IPS-NIHi11 (cell line): ENCODE measurements around the gene P3H4.
"Not testable (repeated sequence)": the region's sequence is repeated elsewhere in the genome, so short reads cannot be mapped to it uniquely, and the experiment has no call there.

Source experiments
- DNase-seq: peaks from one replicate; pipeline ENCODE4 v3.0.0; 2012; ENCODE audit warnings: mixed read lengths, low spot score

Gene P3H4, protein sequence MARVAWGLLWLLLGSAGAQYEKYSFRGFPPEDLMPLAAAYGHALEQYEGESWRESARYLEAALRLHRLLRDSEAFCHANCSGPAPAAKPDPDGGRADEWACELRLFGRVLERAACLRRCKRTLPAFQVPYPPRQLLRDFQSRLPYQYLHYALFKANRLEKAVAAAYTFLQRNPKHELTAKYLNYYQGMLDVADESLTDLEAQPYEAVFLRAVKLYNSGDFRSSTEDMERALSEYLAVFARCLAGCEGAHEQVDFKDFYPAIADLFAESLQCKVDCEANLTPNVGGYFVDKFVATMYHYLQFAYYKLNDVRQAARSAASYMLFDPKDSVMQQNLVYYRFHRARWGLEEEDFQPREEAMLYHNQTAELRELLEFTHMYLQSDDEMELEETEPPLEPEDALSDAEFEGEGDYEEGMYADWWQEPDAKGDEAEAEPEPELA

DNA sequence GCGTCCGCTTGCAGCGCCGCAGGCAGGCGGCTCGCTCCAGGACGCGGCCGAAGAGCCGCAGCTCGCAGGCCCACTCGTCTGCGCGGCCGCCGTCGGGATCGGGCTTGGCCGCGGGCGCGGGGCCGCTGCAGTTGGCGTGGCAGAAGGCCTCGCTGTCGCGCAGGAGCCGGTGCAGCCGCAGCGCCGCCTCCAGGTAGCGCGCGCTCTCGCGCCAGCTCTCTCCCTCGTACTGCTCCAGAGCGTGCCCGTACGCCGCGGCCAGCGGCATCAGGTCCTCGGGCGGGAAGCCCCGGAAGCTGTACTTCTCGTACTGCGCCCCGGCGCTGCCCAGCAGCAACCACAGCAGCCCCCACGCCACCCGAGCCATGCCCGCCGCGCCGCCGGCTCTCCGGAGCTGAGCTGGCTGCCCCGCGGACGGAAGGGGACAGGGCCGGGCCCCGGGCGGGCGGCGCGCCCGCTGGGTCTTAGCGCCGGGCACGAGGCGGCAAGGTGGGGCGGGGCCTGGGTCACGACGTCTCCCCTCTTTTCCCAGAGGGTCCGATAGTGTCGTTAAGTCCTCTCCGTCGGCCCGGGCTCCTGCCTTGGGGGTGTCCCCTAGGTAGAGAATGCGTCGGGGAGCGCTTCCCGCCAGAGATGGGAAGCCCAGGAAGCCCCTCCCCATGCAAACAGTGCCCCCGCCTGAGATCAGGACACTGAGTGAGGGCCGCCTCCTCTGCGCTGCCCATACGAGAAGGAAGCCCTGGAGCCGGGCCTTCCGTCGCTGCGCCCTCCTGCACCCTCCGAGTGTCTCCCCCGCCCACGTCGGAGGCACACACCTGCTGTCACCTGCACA, at the start of gene P3H4:
Gene P3H4, minus strand, starts transcription at position 401 of the 832 bp plus-strand sequence. Its CDS starts 34 bp downstream, at position 367.
- DNase-seq: peak; percentile 88

DNA sequence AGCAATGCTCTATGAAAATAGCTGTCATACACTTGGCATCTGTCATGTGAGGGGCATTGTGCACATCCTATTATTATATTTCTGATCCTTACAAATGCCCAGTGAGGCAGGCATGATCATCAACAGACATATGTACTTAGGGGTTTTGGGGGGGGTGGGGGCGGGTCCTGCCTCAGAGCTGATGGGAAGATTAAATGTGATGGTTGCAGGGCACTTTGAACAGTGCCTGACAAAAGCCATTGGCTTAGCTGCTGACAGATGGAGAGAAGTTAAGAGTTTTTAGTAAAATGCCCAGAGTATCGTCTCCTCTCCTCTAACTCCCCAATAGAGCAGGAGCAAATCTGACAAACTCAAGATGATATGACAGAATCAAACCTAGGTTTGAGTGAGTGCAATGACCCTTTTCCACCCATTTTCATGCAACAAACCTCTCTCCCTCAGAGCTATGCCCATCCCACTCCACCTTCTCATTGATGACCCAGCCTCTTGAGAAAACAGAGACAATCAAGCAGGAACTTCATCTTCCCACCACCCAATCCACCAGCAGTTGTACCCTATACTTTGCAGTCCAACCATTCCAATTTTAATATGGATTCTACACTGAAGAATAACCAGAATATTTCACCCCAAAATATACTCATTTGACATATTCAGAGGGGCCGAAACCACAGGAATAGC, 48.6 kb upstream of the P3H4 start:
- DNase-seq: no peak

DNA sequence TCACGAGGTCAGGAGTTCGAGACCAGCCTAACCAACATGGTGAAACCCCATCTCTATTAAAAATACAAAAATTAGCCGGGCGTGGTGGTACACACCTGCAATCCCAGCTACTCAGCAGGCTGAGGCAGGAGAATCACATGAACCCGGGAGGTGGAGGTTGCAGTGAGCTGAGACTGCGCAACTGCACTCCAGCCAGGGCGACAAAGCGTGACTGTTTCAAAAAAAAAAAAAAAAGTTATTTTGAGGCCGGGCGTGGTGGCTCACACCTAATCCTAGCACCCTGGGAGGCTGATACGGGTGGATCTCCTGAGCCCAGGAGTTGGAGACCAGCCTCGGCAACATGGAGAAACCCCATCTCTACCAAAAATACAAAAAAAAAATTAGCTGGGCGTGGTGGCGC, 39.6 kb upstream of the P3H4 start:
- not testable (repeated sequence) for DNase-seq

DNA sequence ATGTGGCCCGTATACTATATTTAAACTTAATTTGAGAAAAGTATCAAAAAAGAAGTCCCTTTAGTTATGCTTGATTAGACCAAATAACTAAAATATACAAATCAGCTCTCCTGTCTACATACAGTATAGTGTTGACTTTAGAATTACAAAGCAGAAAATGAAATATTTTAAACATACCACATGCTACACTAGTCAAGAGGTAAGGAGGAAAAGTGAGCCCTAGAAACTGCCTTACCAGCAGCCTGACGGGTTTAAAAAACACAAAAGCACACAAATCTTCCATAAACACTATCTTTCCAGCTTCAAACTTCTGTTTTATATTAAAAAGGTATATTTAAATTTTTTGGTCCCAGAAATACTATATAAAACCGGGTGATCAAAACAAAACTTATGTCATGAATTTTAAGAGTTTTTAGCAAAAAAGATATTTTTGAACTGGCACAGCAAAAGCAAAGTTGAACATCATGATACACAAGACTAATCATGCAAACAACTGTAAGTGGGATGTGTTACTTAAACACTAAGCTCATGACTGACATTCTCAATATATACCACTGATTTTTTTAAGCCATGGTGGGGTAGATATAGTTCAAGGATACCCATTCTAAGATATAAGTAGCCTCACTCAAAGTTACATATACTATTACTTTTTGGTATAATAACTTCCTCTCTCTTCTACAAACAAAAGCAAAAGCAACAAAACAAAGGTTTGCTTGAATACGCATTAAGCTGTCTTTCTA, 37.7 kb upstream of the P3H4 start:
- no peak for DNase-seq

DNA sequence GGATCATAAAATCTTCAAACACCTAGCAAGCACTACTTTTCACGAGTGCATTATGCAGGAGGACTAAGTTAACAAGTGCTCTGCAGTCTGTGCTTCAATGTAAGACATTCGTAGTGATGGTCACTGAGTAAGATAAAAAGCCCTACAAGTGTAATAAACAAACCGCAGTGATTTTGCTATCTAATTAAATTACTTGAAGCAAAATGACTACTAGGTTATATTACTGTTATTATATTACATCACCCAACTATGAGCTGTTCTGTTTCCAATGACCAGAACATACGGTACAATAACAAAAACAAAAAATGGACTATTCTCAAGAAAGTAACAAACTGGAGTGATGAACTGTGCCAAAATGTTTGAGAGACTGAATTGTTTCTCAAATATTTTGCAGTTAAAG, 37.0 kb upstream of the P3H4 start:
- no peak for DNase-seq

DNA sequence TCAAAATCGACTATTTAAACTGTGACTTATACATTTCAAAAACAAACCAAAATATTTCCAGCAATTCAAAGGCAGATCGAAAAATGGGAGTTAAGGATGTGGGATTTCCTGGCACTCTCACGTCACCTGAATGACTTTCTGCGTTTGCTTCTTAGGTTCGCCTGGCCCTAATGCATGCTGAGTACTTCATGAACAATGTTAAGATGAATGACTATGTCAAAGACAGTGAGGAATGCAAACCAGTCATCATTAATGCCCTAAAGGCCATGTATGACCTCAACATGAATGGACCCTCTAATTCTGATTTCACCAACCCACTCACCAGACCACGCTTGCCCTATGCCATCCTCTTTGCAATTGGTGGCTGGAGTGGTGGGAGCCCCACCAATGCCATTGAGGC, 33.2 kb upstream of the P3H4 start:
- no peak for DNase-seq

DNA sequence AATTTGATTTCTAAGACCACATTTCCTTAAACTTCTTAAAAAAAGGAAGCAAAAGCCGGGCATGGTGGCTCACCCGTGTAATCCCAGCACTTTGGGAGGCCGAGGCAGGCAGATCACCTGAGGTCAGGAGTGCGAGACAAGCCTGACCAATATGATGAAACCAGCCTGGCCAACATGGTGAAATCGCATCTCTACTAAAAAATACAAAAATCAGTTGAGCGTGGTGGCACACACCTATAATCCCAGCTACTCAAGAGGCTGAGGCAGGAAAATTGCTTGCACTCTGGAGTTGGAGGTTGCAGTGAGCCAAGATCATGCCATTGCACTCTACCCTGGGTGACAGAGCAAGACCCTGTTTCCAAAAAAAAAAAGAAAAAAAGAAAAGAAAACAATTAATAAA, 29.0 kb upstream of the P3H4 start:
- DNase-seq: not testable (repeated sequence)

DNA sequence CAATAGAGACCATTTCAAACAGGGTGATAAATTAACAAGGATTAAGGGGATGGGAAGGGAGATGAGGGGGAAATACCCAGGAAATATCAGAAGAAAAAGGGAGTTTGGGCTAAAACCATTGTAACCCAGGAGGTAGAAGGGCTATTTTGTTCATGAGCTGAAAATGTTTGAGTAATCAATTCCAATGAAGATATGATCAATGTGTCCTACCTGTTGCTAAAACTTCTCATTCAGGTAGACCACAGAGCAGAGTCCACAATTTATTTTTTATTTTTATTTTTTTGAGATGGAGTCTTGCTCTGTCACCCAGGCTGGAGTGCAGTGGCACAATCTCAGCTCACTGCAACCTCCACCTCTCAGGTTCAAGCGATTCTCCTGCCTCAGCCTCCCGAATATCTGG, 27.7 kb upstream of the P3H4 start:
- not testable (repeated sequence) for DNase-seq

DNA sequence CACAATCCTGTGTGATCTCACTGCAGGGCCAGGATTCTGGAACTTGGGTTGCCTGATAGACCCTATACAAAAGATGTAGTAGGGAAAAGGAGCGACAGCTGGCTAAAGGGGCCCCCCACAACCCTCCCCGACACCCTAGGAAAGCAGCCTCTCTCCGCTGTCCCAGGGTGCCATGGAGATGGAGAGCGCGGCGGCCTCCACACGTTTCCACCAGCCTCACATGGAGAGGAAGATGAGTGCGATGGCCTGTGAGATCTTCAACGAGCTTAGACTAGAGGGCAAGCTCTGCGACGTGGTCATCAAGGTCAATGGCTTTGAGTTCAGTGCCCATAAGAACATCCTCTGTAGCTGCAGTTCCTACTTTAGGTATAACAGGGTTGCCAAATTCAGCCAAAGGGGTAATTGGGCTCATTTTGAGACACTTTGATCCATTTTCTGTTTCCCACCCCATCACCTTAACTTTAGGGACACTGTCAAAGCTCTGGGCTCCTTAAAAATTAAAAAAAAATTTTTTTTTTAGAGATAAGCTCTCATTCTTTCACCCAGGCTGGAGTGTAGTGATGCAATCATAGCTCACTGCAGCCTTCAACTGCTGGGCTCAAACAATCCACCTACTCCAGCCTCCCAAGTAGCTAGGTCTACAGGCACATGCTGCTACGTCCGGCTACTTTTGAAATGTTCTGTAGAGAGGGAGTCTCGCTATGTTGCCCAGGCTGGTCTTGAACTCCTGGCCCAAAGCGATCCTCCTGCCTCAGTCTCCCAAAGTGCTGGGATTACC, 26.2 kb upstream of the P3H4 start, which contains the start of gene KLHL10:
Gene KLHL10, plus strand, starts transcription at position 65 of the 778 bp plus-strand sequence. Its CDS starts 108 bp downstream, at position 173.
- no peak for DNase-seq

DNA sequence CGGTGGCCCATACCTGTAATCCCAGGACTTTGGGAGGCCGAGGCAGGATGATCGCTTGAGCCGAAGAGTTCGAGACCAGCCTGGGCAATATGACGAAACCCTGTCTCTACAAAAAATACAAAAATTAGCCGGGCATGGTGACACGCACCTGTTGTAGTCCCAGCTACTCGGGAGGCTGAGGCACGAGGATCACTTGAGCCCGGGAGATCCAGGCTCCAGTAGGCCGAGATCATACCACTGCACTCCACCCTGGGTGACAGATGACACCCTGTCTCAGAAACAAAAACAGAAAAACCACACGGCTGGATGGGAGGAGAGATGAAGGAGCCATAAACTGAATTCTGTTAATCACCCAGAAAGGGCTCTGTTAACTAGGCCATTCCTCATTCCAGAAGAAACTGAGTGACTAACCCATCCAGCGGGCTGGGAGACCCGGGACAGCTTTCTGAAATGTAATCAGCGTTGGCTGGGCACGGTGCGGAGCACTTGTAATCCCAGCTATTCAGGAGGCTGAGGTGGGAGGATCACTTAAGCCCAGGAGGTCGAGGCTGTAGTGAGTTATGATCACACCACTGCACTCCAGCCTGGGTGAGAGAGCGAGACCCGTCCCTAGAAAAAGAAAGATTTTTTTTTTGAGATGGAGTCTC, 24.9 kb upstream of the P3H4 start:
- no peak for DNase-seq

DNA sequence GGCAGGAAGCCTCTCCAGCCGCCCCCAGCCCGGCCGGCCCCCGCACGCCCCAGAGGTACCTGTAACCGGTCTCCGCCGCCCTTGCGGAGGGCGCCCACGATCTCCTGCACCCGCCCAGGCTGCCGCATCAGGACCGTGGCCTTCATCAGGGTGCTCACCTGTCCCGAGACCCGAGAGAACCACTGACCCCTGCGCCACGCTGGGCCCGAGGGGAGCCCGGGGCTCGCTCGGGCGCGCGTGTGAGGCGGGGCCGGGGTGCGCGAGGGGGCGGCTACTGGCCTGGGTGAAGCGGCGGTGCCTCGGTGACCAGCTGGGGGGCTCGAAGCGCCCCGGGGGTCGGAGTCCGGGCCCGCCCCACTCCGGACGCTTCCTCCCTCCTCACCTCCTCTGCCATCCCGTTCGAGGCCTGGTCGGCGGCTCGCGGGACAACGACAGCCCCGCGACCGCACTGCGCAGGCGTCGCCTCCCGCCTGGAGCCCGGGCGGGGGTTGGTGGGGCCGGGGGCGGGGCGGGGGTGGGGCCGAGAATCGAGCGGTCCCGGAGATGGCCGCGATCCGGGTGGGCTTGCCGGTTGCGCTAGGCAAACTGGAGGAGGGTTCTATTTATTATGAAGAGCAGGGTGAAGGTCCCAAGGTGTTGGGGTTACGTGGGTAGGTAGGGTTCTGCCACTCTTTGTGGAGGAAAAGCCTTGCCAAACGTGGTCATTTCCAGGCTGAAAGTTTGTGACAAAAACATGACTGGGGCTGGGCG, 24.2 kb upstream of the P3H4 start, which contains the start of gene NT5C3B:
Gene NT5C3B, minus strand, starts transcription at position 433 of the 750 bp plus-strand sequence. Its CDS starts 39 bp downstream, at position 394.
- DNase-seq: peak; percentile 96

DNA sequence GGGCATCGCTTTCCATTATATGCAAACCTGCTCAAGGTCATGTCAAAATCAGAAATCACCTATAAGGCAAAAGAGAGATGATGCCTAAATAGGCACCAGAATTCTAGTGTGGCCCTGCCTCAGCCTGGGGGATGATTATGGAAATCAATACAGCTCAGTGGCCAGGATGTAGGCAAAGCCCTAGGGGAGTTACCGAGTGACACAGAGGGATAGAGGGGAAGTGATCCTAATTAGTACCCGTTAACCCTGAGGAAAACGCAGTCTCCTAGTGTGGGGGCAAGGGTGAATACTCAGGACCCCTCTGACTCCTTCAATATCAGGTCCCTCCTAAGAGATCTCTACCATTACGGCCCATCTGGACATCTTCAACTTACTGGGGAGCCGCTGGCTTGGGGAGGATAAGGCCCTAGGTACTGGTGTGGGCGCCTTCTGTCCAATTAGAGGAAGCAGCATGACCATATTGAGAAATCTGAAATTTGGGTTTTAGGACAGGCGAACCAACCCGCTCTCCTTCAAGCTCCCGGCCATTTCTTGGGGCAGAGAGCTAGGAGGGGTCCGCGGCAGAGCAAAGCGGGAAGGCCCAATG, 23.6 kb upstream of the P3H4 start:
- DNase-seq: peak; percentile 30

DNA sequence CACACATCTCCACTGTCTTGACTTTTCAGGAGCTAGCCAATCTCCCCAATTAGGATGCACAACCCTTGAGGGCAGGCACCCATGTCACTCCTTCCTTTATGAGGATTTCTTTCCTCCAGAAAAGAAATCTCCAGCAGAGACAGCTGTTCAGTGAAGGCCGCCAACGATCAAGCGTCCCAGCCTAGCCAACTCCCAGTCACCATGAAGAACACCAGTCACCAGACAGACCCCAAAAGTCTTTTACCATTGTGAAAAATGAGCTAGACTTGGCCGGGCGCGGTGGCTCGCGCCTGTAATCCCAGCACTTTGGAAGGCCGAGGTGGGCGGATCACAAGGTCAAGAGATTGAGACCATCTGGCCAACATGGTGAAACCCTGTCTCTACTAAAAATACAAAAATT, 18.2 kb upstream of the P3H4 start:
- not testable (repeated sequence) for DNase-seq

DNA sequence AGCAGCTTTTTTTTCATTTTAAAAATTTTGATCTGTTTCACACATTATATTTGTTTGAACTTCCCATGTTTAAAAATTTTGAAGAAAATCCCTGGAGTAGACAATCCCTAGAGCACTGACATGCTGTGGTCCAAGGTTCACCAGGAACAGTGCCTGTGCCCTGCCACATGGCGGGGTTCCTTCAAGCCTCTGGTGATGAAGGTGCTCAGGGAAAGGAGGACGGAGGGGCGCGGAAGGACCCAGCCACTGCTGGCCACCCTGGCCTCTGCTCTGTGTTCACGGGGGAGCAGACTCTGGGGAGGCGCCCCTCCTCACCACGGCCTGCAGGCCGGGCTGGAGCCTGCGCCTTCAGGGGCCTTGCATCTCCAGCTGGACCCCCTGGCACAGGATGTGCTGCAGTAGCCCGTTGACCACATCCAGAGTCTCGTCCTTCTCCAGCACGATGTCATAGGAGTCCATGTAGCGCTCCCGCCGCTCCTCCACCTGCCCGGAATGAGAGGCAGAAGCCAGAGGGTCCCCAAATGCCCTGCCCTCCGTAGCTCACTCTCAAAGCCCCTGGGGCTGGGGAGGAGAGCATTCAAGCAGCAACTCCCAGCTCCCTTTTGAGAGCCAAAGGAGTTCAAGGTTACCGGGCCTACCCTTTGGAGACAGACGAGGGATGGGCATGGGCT, 13.6 kb upstream of the P3H4 start:
- DNase-seq: no peak

DNA sequence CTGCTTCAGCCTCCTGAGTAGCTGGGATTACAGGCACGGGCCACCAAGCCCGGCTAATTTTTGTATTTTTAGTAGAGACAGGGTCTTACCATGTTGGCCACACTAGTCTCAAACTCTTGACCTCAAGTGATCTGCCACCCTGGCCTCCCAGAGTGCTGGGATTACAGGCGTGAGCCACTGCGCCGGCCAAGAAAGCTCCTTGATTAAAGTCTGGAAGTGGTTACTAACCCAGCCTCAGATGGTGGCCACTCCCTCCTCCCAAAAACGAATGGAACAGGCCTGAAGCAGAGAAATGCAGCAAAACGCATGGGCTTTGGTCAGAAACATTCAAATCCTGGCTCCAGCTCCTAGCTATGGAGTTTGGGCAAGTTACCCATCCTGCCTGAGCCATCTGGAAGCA, 12.3 kb upstream of the P3H4 start:
- DNase-seq: no peak

DNA sequence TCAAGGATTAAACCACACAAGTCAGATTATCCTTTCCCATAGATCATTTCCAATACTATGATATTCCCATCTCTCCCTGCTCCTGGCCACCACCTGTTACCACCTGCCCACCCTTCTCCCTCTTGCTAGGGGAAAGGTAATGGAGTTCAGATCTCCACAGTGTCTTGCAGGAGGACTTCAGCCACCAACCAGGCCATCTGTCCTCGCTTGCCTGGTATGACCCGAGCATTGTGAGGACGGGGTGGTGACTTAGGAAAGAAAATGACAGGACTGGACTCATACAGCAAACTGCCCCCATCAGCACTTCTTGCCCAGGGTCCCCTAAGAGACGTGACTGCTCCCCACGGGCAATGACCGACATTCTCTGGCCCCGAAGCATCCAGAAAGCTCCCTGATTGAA, 11.8 kb upstream of the P3H4 start:
- DNase-seq: no peak

DNA sequence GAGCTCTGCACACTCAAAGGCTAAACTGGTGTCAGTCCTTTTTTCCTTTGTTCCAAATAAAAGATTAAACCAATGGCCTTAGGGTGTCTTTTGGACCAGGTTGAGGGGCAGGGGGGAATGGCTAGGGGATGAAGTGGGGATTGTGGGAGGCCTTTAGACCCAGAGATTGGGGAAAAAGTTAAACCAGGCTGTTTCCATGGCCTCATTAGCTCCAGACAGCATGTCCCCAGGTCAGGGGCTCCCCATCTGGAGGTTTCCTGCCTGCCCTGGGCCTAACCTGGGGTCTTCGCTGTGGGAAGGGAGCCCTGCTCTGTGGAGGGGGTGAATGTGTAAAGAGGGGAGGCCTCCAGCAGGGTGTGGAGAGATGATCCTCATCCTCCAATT, 11.4 kb upstream of the P3H4 start:
- no peak for DNase-seq
